GM23338 (cell line): ENCODE results near the gene SCAPER. TPM values are rescaled to one million over a fixed set of nuclear protein-coding genes. Genes with fewer than 3 reads are reported as not detected.
A peak's percentile ranks its signal among the peaks of the same experiment; 100 is the strongest.

Experiments
- ATAC-seq: fragments of 200-7000 bp; cut with Tn5 transposase; 3 replicates; pipeline ENCODE4 v1.9.1; 2020
- DNase-seq: peaks from one replicate; pipeline ENCODE4 v3.0.0-alpha.2; 2015; ENCODE audit warnings: low spot score
- H2AFZ ChIP-seq: fragments of 200-600 bp; sonication (generic); 2 replicates; pipeline ENCODE4 v1.8.0; 2016; ENCODE audit warnings: antibody characterized with exemption, mild to moderate bottlenecking, moderate library complexity
- H3F3A ChIP-seq: fragments of 200-600 bp; sonication (generic); replicated peaks from 2 replicates; pipeline ENCODE4 v1.8.0; 2017; ENCODE audit warnings: antibody characterized with exemption, mixed run types, low read depth
- H3K27ac ChIP-seq: fragments of 200-600 bp; sonication (generic); 2 replicates; pipeline ENCODE4 v1.6.1; 2016; ENCODE audit warnings: low read depth
- H3K27me3 ChIP-seq: fragments of 200-600 bp; sonication (generic); 2 replicates; pipeline ENCODE4 v1.8.0; 2016; ENCODE audit warnings: mild to moderate bottlenecking, mixed run types, moderate library complexity; ENCODE audit not compliant: insufficient read depth
- H3K36me3 ChIP-seq: fragments of 200-600 bp; sonication (generic); 2 replicates; pipeline ENCODE4 v1.8.0; 2016; ENCODE audit warnings: mild to moderate bottlenecking; ENCODE audit not compliant: insufficient read depth
- H3K4me1 ChIP-seq: fragments of 200-600 bp; sonication (generic); 2 replicates; pipeline ENCODE4 v1.8.0; 2016; ENCODE audit warnings: mild to moderate bottlenecking, moderate library complexity; ENCODE audit not compliant: insufficient read depth
- H3K4me2 ChIP-seq: fragments of 200-600 bp; sonication (generic); 2 replicates; pipeline ENCODE4 v1.7.1; 2017; ENCODE audit warnings: mixed run types
- H3K4me3 ChIP-seq: fragments of 200-600 bp; sonication (generic); 2 replicates; pipeline ENCODE4 v1.6.1; 2016; ENCODE audit warnings: mixed run types
- H3K79me2 ChIP-seq: fragments of 200-600 bp; sonication (generic); replicated peaks from 2 replicates; pipeline ENCODE4 v1.8.0; 2017; ENCODE audit warnings: mild to moderate bottlenecking; ENCODE audit not compliant: insufficient read depth
- H3K9me2 ChIP-seq: fragments of 200-600 bp; sonication (generic); 2 replicates; pipeline ENCODE4 v1.8.0; 2017; ENCODE audit not compliant: insufficient read depth
- H4K20me1 ChIP-seq: fragments of 200-600 bp; sonication (generic); replicated peaks from 2 replicates; pipeline ENCODE4 v1.8.0; 2017; ENCODE audit warnings: mild to moderate bottlenecking; ENCODE audit not compliant: insufficient read depth
- H3K27ac Mint-ChIP-seq: 2 replicates; pipeline ENCODE4 v1.8.0; 2020; ENCODE audit warnings: inconsistent platforms, mild to moderate bottlenecking, moderate library complexity, mixed read lengths
- H3K27me3 Mint-ChIP-seq: 3 replicates; pipeline ENCODE4 v1.8.0; 2022; ENCODE audit warnings: low read depth, mild to moderate bottlenecking, moderate library complexity, mixed read lengths, inconsistent platforms; ENCODE audit not compliant: insufficient read depth, poor library complexity
- H3K36me3 Mint-ChIP-seq: 3 replicates; pipeline ENCODE4 v1.8.0; 2021; ENCODE audit warnings: low read depth, mild to moderate bottlenecking, inconsistent platforms, moderate library complexity, mixed read lengths
- H3K4me1 Mint-ChIP-seq: 3 replicates; pipeline ENCODE4 v1.8.0; 2020; ENCODE audit warnings: mild to moderate bottlenecking, inconsistent platforms, mixed read lengths
- H3K4me3 Mint-ChIP-seq: 3 replicates; pipeline ENCODE4 v1.8.0; 2021; ENCODE audit warnings: moderate library complexity, mild to moderate bottlenecking, inconsistent platforms, mixed read lengths
- H3K9me3 Mint-ChIP-seq: 3 replicates; pipeline ENCODE4 v1.8.0; 2020; ENCODE audit warnings: moderate library complexity, mild to moderate bottlenecking, inconsistent platforms, mixed read lengths
- CREB1 ChIP-seq: fragments of 250-450 bp; sonication (Bioruptor Pico); IDR thresholded peaks from 2 replicates; pipeline ENCODE4 v1.5.0; 2020; ENCODE audit warnings: low read depth, mild to moderate bottlenecking, moderate library complexity
- EZH2 ChIP-seq: fragments of 200-600 bp; sonication (generic); IDR thresholded peaks from one replicate; pipeline ENCODE4 v1.8.0; 2017; ENCODE audit warnings: antibody characterized with exemption, mild to moderate bottlenecking, low read depth; ENCODE audit not compliant: unreplicated experiment
- NANOG ChIP-seq: IDR thresholded peaks from 2 replicates; pipeline ENCODE4 v1.6.1; 2016; ENCODE audit warnings: antibody characterized with exemption, borderline replicate concordance
- POLR2AphosphoS5 ChIP-seq: IDR thresholded peaks from 2 replicates; pipeline ENCODE4 v1.6.1; 2016; ENCODE audit warnings: antibody characterized with exemption, low read depth
- STAT1 ChIP-seq: IDR thresholded peaks from one replicate; pipeline ENCODE4 v1.6.1; 2016; ENCODE audit warnings: antibody characterized with exemption; ENCODE audit not compliant: unreplicated experiment
- ZNF331 ChIP-seq: fragments of 250-450 bp; sonication (Bioruptor Pico); IDR thresholded peaks from 2 replicates; pipeline ENCODE4 v1.5.0; 2020; ENCODE audit warnings: low read depth, mild to moderate bottlenecking, moderate library complexity
- polyA plus RNA-seq: library from polyadenylated mRNA; unstranded; fragments of >200 nt; fragmentation: Nextera tagmentation; extraction: Ambion mirVana; gene quantifications from 2 replicates; pipeline ENCODE4 v1.2.1, GENCODE V29; 2016
- total RNA-seq: library from RNA; depleted of rRNA; stranded (reverse); fragments of >200 nt; shearing (Covaris generic); gene quantifications from 2 replicates; pipeline ENCODE4 v1.2.3, GENCODE V29; 2014
- TF ChIP-seq, protein P1 (sequence below): IDR thresholded peaks from one replicate; pipeline ENCODE4 v1.6.1; 2018; ENCODE audit warnings: antibody characterized with exemption; ENCODE audit not compliant: unreplicated experiment
- TF ChIP-seq, protein P2 (sequence below): fragments of 250-450 bp; sonication (Bioruptor Pico); IDR thresholded peaks from 2 replicates; pipeline ENCODE4 v1.5.0; 2020; ENCODE audit warnings: mild to moderate bottlenecking, moderate library complexity

Gene SCAPER
- total and polyA plus RNA-seq, 2 experiments from 2014 or later, result 9.1 to 17.6 TPM

DNA sequence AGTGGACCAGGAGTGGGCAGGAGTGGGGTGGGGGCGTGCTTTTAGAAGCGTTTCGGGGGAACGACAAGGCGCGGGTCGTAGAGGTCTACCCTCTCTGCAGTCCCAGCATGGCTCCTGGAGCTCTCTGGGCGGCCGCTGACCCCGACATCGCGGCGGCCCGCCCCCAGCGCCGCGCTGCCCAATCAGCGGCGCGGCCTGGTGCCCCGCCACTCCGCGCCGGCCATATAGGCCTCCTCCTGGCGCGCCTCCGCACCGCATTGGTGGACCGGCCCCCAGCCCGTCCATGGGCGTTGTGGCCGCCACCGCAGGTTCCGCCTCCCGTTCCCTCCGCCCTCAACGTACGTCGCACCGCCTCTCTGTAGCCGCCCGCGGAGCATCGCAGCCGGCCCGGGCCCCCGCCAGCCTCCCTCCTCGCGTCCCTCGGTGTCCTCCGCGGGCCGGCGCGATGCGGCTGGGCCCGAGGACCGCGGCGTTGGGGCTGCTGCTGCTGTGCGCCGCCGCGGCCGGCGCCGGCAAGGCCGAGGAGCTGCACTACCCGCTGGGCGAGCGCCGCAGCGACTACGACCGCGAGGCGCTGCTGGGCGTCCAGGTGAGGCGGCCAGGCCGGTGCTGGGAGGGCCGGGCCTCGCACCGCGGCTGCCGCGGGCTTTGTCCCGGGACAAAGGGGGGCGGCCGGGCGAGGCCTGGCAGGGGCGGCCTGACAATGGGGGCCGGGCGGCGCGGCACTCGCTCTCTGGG is 26.4 kb upstream of the SCAPER start, which contains the start of gene RCN2:
Gene RCN2, plus strand, starts transcription at position 353 of the 738 bp plus-strand sequence. Its CDS starts 93 bp downstream, at position 446.
- DNase-seq, result peak; percentile 96
- Histone ChIP-seq H2AFZ (peak within 1 kb of the TSS; percentile 95), H3K4me3 (peak within 1 kb of the TSS; percentile 82), H3K79me2 (peaks cover 38% of the 10 kb centered on the region), H3K27ac (peak within 1 kb of the TSS; percentile 65; the same call in 1 of the 2 replicates), H3K36me3 (peaks cover 20% of the 10 kb centered on the region), H3F3A (no peaks in the 10 kb centered on the region), H3K27me3 (no peaks in the 10 kb centered on the region), H3K4me1 (peaks cover 5% of the 10 kb centered on the region; the same call in 1 of the 2 replicates), H4K20me1 (no peaks in the 10 kb centered on the region), H3K9me2 (no peaks in the 10 kb centered on the region), H3K4me2 (peak within 1 kb of the TSS; percentile 88)
- H3K4me3 Mint-ChIP-seq, result peak within 1 kb of the TSS; percentile 92
- H3K36me3 Mint-ChIP-seq, result peaks cover 41% of the 10 kb centered on the region
- no peaks in the 10 kb centered on the region for H3K9me3 Mint-ChIP-seq
- H3K27ac Mint-ChIP-seq, result peak within 1 kb of the TSS; percentile 98
- H3K4me1 Mint-ChIP-seq, result peaks cover 16% of the 10 kb centered on the region
- ATAC-seq, result peak; percentile 98
- TF ChIP-seq NANOG, result no peak
- TF ChIP-seq, protein P1, sequence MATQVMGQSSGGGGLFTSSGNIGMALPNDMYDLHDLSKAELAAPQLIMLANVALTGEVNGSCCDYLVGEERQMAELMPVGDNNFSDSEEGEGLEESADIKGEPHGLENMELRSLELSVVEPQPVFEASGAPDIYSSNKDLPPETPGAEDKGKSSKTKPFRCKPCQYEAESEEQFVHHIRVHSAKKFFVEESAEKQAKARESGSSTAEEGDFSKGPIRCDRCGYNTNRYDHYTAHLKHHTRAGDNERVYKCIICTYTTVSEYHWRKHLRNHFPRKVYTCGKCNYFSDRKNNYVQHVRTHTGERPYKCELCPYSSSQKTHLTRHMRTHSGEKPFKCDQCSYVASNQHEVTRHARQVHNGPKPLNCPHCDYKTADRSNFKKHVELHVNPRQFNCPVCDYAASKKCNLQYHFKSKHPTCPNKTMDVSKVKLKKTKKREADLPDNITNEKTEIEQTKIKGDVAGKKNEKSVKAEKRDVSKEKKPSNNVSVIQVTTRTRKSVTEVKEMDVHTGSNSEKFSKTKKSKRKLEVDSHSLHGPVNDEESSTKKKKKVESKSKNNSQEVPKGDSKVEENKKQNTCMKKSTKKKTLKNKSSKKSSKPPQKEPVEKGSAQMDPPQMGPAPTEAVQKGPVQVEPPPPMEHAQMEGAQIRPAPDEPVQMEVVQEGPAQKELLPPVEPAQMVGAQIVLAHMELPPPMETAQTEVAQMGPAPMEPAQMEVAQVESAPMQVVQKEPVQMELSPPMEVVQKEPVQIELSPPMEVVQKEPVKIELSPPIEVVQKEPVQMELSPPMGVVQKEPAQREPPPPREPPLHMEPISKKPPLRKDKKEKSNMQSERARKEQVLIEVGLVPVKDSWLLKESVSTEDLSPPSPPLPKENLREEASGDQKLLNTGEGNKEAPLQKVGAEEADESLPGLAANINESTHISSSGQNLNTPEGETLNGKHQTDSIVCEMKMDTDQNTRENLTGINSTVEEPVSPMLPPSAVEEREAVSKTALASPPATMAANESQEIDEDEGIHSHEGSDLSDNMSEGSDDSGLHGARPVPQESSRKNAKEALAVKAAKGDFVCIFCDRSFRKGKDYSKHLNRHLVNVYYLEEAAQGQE, result no peak
- TF ChIP-seq ZNF331 (CRISPR knock-in tag), result no peak
- TF ChIP-seq, protein P2, sequence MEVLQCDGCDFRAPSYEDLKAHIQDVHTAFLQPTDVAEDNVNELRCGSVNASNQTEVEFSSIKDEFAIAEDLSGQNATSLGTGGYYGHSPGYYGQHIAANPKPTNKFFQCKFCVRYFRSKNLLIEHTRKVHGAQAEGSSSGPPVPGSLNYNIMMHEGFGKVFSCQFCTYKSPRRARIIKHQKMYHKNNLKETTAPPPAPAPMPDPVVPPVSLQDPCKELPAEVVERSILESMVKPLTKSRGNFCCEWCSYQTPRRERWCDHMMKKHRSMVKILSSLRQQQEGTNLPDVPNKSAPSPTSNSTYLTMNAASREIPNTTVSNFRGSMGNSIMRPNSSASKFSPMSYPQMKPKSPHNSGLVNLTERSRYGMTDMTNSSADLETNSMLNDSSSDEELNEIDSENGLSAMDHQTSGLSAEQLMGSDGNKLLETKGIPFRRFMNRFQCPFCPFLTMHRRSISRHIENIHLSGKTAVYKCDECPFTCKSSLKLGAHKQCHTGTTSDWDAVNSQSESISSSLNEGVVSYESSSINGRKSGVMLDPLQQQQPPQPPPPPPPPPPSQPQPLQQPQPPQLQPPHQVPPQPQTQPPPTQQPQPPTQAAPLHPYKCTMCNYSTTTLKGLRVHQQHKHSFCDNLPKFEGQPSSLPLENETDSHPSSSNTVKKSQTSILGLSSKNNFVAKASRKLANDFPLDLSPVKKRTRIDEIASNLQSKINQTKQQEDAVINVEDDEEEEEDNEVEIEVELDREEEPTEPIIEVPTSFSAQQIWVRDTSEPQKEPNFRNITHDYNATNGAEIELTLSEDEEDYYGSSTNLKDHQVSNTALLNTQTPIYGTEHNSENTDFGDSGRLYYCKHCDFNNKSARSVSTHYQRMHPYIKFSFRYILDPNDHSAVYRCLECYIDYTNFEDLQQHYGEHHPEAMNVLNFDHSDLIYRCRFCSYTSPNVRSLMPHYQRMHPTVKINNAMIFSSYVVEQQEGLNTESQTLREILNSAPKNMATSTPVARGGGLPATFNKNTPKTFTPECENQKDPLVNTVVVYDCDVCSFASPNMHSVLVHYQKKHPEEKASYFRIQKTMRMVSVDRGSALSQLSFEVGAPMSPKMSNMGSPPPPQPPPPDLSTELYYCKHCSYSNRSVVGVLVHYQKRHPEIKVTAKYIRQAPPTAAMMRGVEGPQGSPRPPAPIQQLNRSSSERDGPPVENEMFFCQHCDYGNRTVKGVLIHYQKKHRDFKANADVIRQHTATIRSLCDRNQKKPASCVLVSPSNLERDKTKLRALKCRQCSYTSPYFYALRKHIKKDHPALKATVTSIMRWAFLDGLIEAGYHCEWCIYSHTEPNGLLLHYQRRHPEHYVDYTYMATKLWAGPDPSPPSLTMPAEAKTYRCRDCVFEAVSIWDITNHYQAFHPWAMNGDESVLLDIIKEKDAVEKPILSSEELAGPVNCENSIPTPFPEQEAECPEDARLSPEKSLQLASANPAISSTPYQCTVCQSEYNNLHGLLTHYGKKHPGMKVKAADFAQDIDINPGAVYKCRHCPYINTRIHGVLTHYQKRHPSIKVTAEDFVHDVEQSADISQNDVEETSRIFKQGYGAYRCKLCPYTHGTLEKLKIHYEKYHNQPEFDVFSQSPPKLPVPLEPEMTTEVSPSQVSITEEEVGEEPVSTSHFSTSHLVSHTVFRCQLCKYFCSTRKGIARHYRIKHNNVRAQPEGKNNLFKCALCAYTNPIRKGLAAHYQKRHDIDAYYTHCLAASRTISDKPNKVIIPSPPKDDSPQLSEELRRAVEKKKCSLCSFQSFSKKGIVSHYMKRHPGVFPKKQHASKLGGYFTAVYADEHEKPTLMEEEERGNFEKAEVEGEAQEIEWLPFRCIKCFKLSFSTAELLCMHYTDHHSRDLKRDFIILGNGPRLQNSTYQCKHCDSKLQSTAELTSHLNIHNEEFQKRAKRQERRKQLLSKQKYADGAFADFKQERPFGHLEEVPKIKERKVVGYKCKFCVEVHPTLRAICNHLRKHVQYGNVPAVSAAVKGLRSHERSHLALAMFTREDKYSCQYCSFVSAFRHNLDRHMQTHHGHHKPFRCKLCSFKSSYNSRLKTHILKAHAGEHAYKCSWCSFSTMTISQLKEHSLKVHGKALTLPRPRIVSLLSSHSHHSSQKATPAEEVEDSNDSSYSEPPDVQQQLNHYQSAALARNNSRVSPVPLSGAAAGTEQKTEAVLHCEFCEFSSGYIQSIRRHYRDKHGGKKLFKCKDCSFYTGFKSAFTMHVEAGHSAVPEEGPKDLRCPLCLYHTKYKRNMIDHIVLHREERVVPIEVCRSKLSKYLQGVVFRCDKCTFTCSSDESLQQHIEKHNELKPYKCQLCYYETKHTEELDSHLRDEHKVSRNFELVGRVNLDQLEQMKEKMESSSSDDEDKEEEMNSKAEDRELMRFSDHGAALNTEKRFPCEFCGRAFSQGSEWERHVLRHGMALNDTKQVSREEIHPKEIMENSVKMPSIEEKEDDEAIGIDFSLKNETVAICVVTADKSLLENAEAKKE (CRISPR knock-in tag), result no peak
- TF ChIP-seq POLR2AphosphoS5, result peak; percentile 88
- no peak for TF ChIP-seq STAT1
- TF ChIP-seq EZH2, result no peak
- TF ChIP-seq CREB1 (CRISPR knock-in tag), result peak; percentile 51; the same call in 1 of the 2 replicates
- peaks cover 3% of the 10 kb centered on the region for H3K27me3 Mint-ChIP-seq
